CD4-positive, alpha-beta T cell treated with Interleukin-21 for 1 hour (primary cell): Measurements from ENCODE around the gene INSL6.
A peak's percentile ranks its signal among the peaks of the same experiment; 100 is the strongest.
"Not testable (repeated sequence)": the region's sequence is repeated elsewhere in the genome, so short reads cannot be mapped to it uniquely, and the experiment has no call there.

Source experiments
- DNase-seq: peaks from one replicate; pipeline ENCODE4 v3.0.0-alpha.2; 2020

Gene INSL6

GRCh38 chr9:5185220-5185840 is at the start of gene INSL6:
INSL6 (minus strand) TSS chr9:5185639; CDS start chr9:5185602, 37 bp downstream.
- no peak for DNase-seq

DNA sequence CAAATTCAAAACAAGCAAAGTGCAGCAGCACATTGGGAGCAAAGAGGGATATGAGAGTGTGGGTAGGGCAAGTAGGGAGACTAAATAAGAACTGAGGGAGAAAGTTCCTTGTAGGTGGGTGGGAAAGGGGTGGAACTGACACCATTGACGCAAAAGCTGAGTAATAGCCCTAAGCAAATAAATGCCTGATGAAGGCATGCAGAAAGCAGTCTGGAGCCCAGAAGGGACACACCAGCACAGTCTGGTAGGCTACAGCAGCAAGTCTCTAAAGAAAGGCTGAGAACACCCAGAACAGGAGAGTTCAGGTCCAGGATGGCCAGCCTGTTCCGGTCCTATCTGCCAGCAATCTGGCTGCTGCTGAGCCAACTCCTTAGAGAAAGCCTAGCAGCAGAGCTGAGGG is 45.8 kb upstream of the INSL6 start, which contains the start of gene INSL4:
Gene INSL4 (plus strand): TSS at position 208 of the 400 bp plus-strand sequence. CDS start 105 bp downstream, at position 313.
- DNase-seq: no peak

- DNase-seq: no peak
Measured at GRCh38 chr9:5230554-5230953, 45.1 kb upstream of the INSL6 start.

- no peak for DNase-seq
Measured at GRCh38 chr9:5205071-5205470, 19.6 kb upstream of the INSL6 start.

- no peak for DNase-seq
Measured at GRCh38 chr9:5195463-5195862, 10.0 kb upstream of the INSL6 start.

- DNase-seq: no peak
Measured at GRCh38 chr9:5193345-5193744, 7.9 kb upstream of the INSL6 start.

GRCh38 chr9:5191985-5192384 is 6.5 kb upstream of the INSL6 start:
- DNase-seq: no peak

DNA sequence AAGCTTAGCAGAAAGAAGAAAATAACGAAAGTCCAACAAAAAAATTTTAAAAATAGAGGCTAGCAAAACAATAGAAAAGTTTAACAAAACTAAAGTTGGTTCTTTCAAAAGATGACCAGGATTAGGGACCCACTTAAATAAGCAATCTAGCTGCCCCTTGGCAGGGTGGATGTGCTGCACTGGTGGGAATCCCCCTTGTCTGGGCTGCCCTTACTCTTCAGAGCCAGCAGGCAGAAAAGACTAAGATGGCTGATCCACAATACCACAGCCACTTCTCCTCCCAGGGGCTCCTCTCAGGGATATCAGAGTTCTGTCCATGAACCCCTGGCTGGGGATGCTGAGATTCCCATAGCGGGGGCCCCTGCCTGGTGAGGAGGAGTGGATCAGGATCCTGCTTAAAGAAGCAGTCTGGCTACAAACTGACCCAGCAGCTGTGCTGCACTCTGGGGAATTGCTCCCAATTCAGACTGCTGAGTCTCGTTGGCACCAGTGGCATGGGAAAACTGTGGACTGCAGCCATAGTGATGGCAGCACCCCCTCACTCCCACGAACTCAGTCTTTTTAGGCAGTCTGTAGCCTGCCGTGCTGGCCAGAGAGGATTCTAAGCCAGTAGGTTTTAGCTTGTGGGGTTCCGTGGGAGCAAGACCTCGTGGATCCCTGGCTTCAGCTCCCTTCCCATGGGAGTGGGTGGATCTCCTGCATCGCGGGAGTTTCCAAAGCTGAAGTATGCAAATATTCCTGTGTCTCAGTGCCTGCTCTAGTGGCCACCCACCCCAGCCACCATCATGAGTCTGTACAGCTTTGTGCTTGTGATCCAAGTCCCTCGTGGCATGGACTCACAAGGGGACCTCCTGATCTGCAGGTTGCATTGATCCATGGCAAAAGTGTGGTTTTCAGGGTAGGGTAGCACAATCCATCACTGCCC is 2.9 kb upstream of the INSL6 start:
- DNase-seq: no peak

DNA sequence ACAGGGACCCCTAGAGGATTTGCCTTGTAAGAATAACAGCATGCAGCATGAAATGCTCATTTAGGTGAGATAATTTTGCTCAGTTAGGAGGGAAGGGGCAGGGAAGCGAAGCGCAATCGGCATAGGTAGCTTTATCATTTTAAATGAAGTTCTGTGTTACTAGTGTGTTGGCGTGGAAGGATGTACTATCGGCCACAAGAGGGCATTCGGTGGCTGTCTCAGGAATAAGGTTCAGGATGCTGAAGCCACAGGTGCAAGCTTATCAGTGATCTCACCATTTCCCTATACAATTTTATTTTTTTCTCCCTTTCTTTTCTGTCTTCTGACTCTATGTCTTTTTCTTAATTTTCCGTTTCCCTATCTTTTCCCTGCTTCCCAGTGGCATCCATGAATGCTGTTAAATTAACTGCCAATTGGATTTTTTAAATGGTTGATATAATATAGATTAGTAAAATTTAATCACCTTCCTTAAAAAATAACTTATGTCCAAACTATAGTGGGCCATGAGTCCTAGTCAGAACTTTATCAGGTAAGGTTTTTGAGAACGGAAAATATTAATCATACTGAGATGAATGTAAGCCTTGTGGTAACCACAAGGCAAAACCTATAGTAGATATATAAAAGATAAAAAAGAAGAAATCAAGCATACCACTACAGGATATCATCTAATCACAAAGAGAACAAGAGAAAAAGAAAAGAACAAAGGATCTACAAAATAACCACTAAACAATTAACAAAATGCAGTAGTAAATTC is 1.2 kb upstream of the INSL6 start:
- peak; percentile 78 for DNase-seq

GRCh38 chr9:5184776-5185175 is 663 bp downstream of the INSL6 start:
- DNase-seq: no peak

- DNase-seq: not testable (repeated sequence)
Measured at GRCh38 chr9:5180631-5181030, 4.8 kb downstream of the INSL6 start.

GRCh38 chr9:5178126-5178805 is 7.2 kb downstream of the INSL6 start:
- peak; percentile 33 for DNase-seq

DNA sequence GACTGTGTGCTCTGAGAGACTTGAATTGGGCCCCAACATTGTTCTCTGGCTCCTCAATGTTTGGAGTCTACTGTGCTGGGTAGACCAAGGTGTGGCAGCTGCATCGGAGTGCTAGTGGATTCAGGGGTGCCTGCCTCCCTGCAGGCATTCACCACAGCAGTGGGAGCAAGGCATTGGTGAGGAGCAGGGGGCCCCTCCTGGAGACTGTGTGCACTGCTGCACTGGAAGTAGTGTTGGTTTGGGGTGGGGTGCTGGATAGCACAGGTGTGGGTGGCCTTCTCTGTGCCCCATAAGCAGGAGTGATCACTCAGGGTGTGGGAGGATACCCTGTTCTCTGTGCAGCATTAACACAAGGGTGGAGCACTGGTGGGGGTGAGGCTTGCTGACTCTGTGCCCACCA is 39.2 kb downstream of the INSL6 start:
- no peak for DNase-seq

- no peak for DNase-seq
Measured at GRCh38 chr9:5144217-5144616, 41.2 kb downstream of the INSL6 start.

DNA sequence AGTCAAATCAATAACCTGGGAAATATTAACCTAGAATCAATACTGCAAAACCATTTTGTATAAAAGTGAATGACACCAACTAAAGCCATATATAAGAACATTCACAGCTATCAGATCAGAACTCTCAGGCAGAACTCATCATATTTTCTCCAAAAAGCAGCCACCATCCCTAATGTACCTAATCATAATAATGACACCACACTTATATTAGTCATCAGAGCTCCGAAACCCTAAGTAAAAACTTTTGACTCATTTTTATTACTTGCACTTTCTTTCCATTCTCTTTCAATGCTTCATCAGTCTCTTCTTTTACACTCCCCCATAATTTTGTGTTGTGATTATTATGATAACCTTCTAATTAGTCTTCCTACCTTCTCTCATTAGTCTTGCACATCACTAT is 45.3 kb downstream of the INSL6 start:
- DNase-seq: no peak

GRCh38 chr9:5122516-5122915 is 62.9 kb downstream of the INSL6 start:
- DNase-seq: no peak

DNA sequence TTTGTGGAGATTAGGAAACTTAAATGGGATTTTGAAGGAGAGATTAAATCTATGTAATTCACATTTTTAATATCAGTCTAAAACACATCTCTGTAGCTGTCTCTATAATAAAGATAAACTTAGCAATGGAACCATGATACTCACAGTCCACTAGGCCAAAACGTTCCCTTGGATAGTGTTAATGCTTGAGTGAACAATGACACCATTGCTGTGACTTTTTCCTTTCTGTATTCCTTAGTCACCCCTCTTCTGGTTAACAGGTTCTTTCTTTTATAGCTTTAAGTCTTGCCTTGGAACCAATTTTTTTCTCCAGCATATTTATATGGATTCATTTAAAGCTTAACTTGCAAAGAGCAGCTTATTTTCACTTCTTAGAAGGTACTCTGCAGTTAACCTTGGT is 63.3 kb downstream of the INSL6 start:
- no peak for DNase-seq

GRCh38 chr9:5113994-5114748 is 71.3 kb downstream of the INSL6 start:
- DNase-seq: no peak
